Measurements from ENCODE around the gene EFNB1. TPM values are rescaled to one million over a fixed set of nuclear protein-coding genes. Genes with fewer than 3 reads are reported as not detected.

Gene EFNB1
- total and polyA plus RNA-seq, 7 experiments from 2014 or later, result 2.6 to 5.1 (median 4.1) TPM

DNA sequence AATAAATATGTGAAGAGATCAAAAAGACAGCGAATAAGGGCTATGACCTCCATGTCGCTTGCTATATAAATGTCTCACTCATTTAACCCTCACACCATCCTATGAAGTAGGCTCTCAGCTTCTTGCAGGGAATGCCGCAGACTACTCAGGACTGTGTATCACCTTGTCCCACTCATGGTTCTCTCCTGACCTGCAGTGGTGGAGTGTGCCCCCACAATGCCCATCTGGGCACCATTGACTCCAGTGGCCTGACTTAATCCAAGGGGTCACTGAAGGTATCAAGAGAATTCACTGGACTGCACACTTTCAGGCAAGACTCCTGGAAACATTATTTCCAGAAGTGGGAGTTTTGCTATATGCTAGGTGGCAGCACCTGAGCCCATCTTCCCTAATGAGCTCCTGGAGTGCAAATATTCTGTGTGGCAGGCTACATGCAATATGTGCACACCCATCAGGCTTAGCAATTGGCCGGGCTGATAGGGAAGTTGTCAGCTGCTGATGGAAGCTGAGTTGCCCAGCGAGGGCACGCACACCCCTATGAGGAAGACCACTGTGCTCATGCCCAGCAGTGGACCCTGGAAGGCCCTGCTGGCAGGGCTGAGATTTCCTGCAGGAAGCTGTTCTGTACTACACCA is 8.2 kb upstream of the EFNB1 start:
- ChIA-PET POLR2A (no interaction called here), CTCF (no interaction called here)
- no peak overlapping the region for H3K4me3 Mint-ChIP-seq
- no peaks in the 10 kb centered on the region for H3K9me3 ChIP-seq (ENCODE audit: control insufficient read depth in 2 of 3, low read length in 3 of 3)
- H3K9me3 Mint-ChIP-seq, result no peaks in the 10 kb centered on the region
- peaks cover 0 to 4% (median 0%) of the 10 kb centered on the region in 7 donors for H3K4me1 Mint-ChIP-seq
- H3K27ac ChIP-seq (ENCODE audit: low read depth, low read length), result no peak overlapping the region
- peaks cover 0 to 9% (median 2%) of the 10 kb centered on the region in 5 donors for H3K27me3 Mint-ChIP-seq
- ATAC-seq (no peak), DNase-seq (no peak)
- H3K4me1 ChIP-seq (ENCODE audit: control insufficient read depth in 2 of 2, insufficient read depth in 2 of 2, low read length in 2 of 2), result no peaks in the 10 kb centered on the region
- no peak overlapping the region for H3K27ac Mint-ChIP-seq
- H3K27me3 ChIP-seq (ENCODE audit: control insufficient read depth in 2 of 2, insufficient read depth in 2 of 2, low read length in 2 of 2), result no peaks in the 10 kb centered on the region
- H3K36me3 Mint-ChIP-seq, result no peaks in the 10 kb centered on the region
- intact Hi-C loops (cut with micrococcal nuclease), result loop anchor here in 1 of 2 donors (10.0 kb wide), 1 partner anchor 1634 kb away; no protein-coding TSS in a partner anchor
- H3K4me3 ChIP-seq (ENCODE audit: low read length), result no peak overlapping the region
- H3K36me3 ChIP-seq (ENCODE audit: control insufficient read depth in 2 of 3, insufficient read depth in 3 of 3, low read length in 3 of 3), result no peaks in the 10 kb centered on the region

- no peaks in the 10 kb centered on the region for H3K27me3 ChIP-seq (ENCODE audit: control insufficient read depth in 2 of 2, insufficient read depth in 2 of 2, low read length in 2 of 2)
- no peaks in the 10 kb centered on the region for H3K36me3 Mint-ChIP-seq
- H3K4me1 Mint-ChIP-seq, result peaks cover 0 to 4% (median 0%) of the 10 kb centered on the region in 7 donors
- H3K4me3 ChIP-seq (ENCODE audit: low read length), result no peak overlapping the region
- no peak for DNase-seq
- CTCF ChIA-PET, result no interaction called here
- no peaks in the 10 kb centered on the region for H3K4me1 ChIP-seq (ENCODE audit: control insufficient read depth in 2 of 2, insufficient read depth in 2 of 2, low read length in 2 of 2)
- H3K36me3 ChIP-seq (ENCODE audit: control insufficient read depth in 2 of 3, insufficient read depth in 3 of 3, low read length in 3 of 3), result no peaks in the 10 kb centered on the region
- H3K4me3 Mint-ChIP-seq, result no peak overlapping the region
- no peak overlapping the region for H3K27ac Mint-ChIP-seq
- peaks cover 0 to 6% (median 2%) of the 10 kb centered on the region in 5 donors for H3K27me3 Mint-ChIP-seq
- H3K9me3 ChIP-seq (ENCODE audit: control insufficient read depth in 2 of 3, low read length in 3 of 3), result no peaks in the 10 kb centered on the region
- H3K27ac ChIP-seq (ENCODE audit: low read depth, low read length), result no peak overlapping the region
- no peaks in the 10 kb centered on the region for H3K9me3 Mint-ChIP-seq
- POLR2A ChIA-PET, result no interaction called here
- no peak for ATAC-seq
- intact Hi-C loops (cut with micrococcal nuclease), result loop anchor here in 1 of 2 donors (10.0 kb wide), 1 partner anchor 1633 kb away; no protein-coding TSS in a partner anchor
Observed at GRCh38 chrX:68821616-68822015, 7.2 kb upstream of the EFNB1 start.

- H3K36me3 ChIP-seq (ENCODE audit: control insufficient read depth in 2 of 3, insufficient read depth in 3 of 3, low read length in 3 of 3), result no peaks in the 10 kb centered on the region
Observed at GRCh38 chrX:68822641-68823410, 6.0 kb upstream of the EFNB1 start.

GRCh38 chrX:68823413-68824151 is 5.2 kb upstream of the EFNB1 start:
- no peak for DNase-seq
- no peaks in the 10 kb centered on the region for H3K9me3 Mint-ChIP-seq
- CTCF ChIA-PET, result interaction anchor here (1.2 to 1.9 kb wide), 2 partner anchors 9 to 399 kb away, joined by 3 to 5 read pairs; no protein-coding TSS in a partner anchor
- Histone ChIP-seq H3K27me3 (ENCODE audit: control insufficient read depth in 2 of 2, insufficient read depth in 2 of 2, low read length in 2 of 2) (no peaks in the 10 kb centered on the region), H3K9me3 (ENCODE audit: control insufficient read depth in 2 of 3, low read length in 3 of 3) (no peaks in the 10 kb centered on the region), H3K36me3 (ENCODE audit: control insufficient read depth in 2 of 3, insufficient read depth in 3 of 3, low read length in 3 of 3) (no peaks in the 10 kb centered on the region), H3K27ac (ENCODE audit: low read depth, low read length) (no peak overlapping the region), H3K4me1 (ENCODE audit: control insufficient read depth in 2 of 2, insufficient read depth in 2 of 2, low read length in 2 of 2) (no peaks in the 10 kb centered on the region), H3K4me3 (ENCODE audit: low read length) (no peak overlapping the region)
- no peaks in the 10 kb centered on the region for H3K27me3 Mint-ChIP-seq
- ATAC-seq, result no peak
- no peak overlapping the region for H3K27ac Mint-ChIP-seq
- no peak overlapping the region for H3K4me3 Mint-ChIP-seq
- POLR2A ChIA-PET, result no interaction called here
- intact Hi-C loops (cut with micrococcal nuclease), result loop anchor here in 1 of 2 donors (10.0 kb wide), 1 partner anchor 1631 kb away; no protein-coding TSS in a partner anchor
- no peaks in the 10 kb centered on the region for H3K36me3 Mint-ChIP-seq
- H3K4me1 Mint-ChIP-seq, result peaks cover 0 to 10% (median 3%) of the 10 kb centered on the region in 7 donors

More at GRCh38 chrX:68822641-68823410, 6.0 kb upstream of the EFNB1 start:
- Mint-ChIP-seq H3K9me3 (no peaks in the 10 kb centered on the region), H3K27me3 (no peaks in the 10 kb centered on the region), H3K4me3 (no peak overlapping the region), H3K4me1 (peaks cover 0 to 6% (median 2%) of the 10 kb centered on the region in 7 donors), H3K36me3 (no peaks in the 10 kb centered on the region), H3K27ac (no peak overlapping the region)
- no peak overlapping the region for H3K4me3 ChIP-seq (ENCODE audit: low read length)
- CTCF ChIA-PET, result interaction anchor here (0.7 to 1.9 kb wide), 3 partner anchors 8 to 462 kb away, joined by 3 to 5 read pairs (median 3); no protein-coding TSS in a partner anchor
- peak in 1 of 9 donors; percentile 10 for DNase-seq
- intact Hi-C loops (cut with micrococcal nuclease), result loop anchor here in 1 of 2 donors (10.0 kb wide), 1 partner anchor 1632 kb away; no protein-coding TSS in a partner anchor
- H3K4me1 ChIP-seq (ENCODE audit: control insufficient read depth in 2 of 2, insufficient read depth in 2 of 2, low read length in 2 of 2), result no peaks in the 10 kb centered on the region
- H3K27me3 ChIP-seq (ENCODE audit: control insufficient read depth in 2 of 2, insufficient read depth in 2 of 2, low read length in 2 of 2), result no peaks in the 10 kb centered on the region
- no peak overlapping the region for H3K27ac ChIP-seq (ENCODE audit: low read depth, low read length)
- peak; percentile 58 for ATAC-seq
- POLR2A ChIA-PET, result no interaction called here
- H3K9me3 ChIP-seq (ENCODE audit: control insufficient read depth in 2 of 3, low read length in 3 of 3), result no peaks in the 10 kb centered on the region

DNA sequence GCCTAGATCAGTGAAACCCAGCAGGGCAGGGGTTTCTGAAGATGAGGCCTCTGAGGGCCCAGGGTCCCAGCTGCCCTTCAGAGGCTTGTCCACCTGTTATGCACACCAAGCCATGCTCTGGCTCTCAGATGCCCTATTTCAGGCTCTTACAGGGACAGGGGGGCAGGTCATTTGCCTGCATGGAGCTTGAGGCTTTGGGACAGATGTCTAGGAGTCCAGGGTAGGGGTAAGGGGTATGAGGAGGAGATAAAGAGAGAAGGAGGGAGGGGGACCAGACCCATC is 4.7 kb upstream of the EFNB1 start:
- H3K4me3 Mint-ChIP-seq, result no peak overlapping the region
- no peak overlapping the region for H3K27ac ChIP-seq (ENCODE audit: low read depth, low read length)
- H3K4me1 ChIP-seq (ENCODE audit: control insufficient read depth in 2 of 2, insufficient read depth in 2 of 2, low read length in 2 of 2), result no peaks in the 10 kb centered on the region
- ChIA-PET POLR2A (no interaction called here), CTCF (interaction anchor here (1.2 kb wide), 1 partner anchor 9 kb away, joined by 3 read pairs; no protein-coding TSS in a partner anchor)
- DNase-seq, result no peak
- peaks cover 0 to 13% (median 3%) of the 10 kb centered on the region in 7 donors for H3K4me1 Mint-ChIP-seq
- no peak for ATAC-seq
- intact Hi-C loops (cut with micrococcal nuclease), result loop anchor here in 1 of 2 donors (10.0 kb wide), 1 partner anchor 1631 kb away; no protein-coding TSS in a partner anchor
- H3K27ac Mint-ChIP-seq, result no peak overlapping the region
- H3K27me3 Mint-ChIP-seq, result no peaks in the 10 kb centered on the region
- H3K4me3 ChIP-seq (ENCODE audit: low read length), result no peak overlapping the region
- peaks cover 0 to 3% (median 0%) of the 10 kb centered on the region in 3 experiments for H3K36me3 ChIP-seq (ENCODE audit: control insufficient read depth in 2 of 3, insufficient read depth in 3 of 3, low read length in 3 of 3)
- H3K9me3 ChIP-seq (ENCODE audit: control insufficient read depth in 2 of 3, low read length in 3 of 3), result no peaks in the 10 kb centered on the region
- H3K27me3 ChIP-seq (ENCODE audit: control insufficient read depth in 2 of 2, insufficient read depth in 2 of 2, low read length in 2 of 2), result no peaks in the 10 kb centered on the region
- no peaks in the 10 kb centered on the region for H3K9me3 Mint-ChIP-seq
- H3K36me3 Mint-ChIP-seq, result no peaks in the 10 kb centered on the region

DNA sequence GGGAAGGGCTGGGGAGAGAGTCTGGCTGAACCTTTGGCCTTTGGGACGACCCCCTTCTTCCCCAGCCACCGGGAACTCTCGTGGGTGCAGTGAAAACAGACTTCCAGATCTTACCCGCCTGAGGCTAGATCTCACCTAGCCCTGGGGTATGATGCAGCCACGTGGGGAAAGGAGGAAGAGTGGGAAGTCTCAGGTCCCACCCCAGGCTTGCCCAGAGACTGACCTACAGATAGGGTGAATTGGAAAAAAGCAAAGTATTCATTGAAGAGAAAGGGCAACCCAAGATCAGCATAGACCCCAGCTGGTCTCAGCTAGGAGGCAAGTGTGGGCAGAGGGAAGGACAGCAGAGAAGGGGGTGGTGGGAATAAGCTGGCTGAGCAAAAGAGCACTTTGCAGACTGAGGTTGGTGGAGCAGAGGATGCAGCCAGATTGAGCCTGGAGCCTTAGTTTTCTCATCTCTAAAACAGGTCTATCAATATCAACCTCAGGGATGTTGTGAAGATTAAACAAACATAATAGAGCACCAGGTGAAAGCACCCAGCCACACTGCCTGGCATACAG is 4.2 kb upstream of the EFNB1 start:
- Histone ChIP-seq H3K9me3 (ENCODE audit: control insufficient read depth in 2 of 3, low read length in 3 of 3) (no peaks in the 10 kb centered on the region), H3K4me1 (ENCODE audit: control insufficient read depth in 2 of 2, insufficient read depth in 2 of 2, low read length in 2 of 2) (no peaks in the 10 kb centered on the region), H3K36me3 (ENCODE audit: control insufficient read depth in 2 of 3, insufficient read depth in 3 of 3, low read length in 3 of 3) (peaks cover 0 to 4% (median 0%) of the 10 kb centered on the region in 3 experiments), H3K4me3 (ENCODE audit: low read length) (no peak overlapping the region), H3K27me3 (ENCODE audit: control insufficient read depth in 2 of 2, insufficient read depth in 2 of 2, low read length in 2 of 2) (no peaks in the 10 kb centered on the region), H3K27ac (ENCODE audit: low read depth, low read length) (no peak overlapping the region)
- Mint-ChIP-seq H3K4me3 (no peak overlapping the region), H3K4me1 (peaks cover 0 to 13% (median 3%) of the 10 kb centered on the region in 7 donors), H3K27me3 (no peaks in the 10 kb centered on the region), H3K9me3 (no peaks in the 10 kb centered on the region), H3K27ac (peak overlapping the region in 1 of 9 donors; percentile 11), H3K36me3 (no peaks in the 10 kb centered on the region)
- ATAC-seq, result no peak
- no peak for DNase-seq
- intact Hi-C loops (cut with micrococcal nuclease), result loop anchor here (5.0 to 10.0 kb wide), 5 partner anchors 92 to 1630 kb away; no protein-coding TSS in a partner anchor
- ChIA-PET CTCF (no interaction called here), POLR2A (no interaction called here)
